Breast epithelium (tissue), 4 donors: ENCODE measurements around the gene TBXT. TPM values are rescaled to one million over a fixed set of nuclear protein-coding genes. Genes with fewer than 3 reads are reported as not detected.
"Not testable (repeated sequence)": the region's sequence is repeated elsewhere in the genome, so short reads cannot be mapped to it uniquely, and the experiment has no call there.

ENCODE experiments used
- DNase-seq, 2 donors: peaks; one replicate each; pipeline ENCODE4 v3.0.0-alpha.2; 2019; ENCODE audit warnings: low spot score in 2 of 2
- H3K27ac ChIP-seq, 2 donors: fragments of 200-600 bp; sonication (generic) in 1 of 2; one replicate each; pipeline ENCODE4 v1.5.1; 2016 to 2019; ENCODE audit warnings: mild to moderate bottlenecking in 1 of 2
- H3K27me3 ChIP-seq, 2 donors: fragments of 200-600 bp; sonication (generic) in 1 of 2; one replicate each; pipeline versions ENCODE4 v1.5.1 to v1.6.0; 2017 to 2019; ENCODE audit warnings: control low read depth in 1 of 2, mild to moderate bottlenecking in 1 of 2
- H3K36me3 ChIP-seq: fragments of 200-600 bp; one replicate; pipeline ENCODE4 v1.5.1; 2019
- H3K4me1 ChIP-seq, 2 donors: fragments of 200-600 bp; sonication (generic); one replicate each; pipeline ENCODE4 v1.5.1; 2016 to 2019; ENCODE audit warnings: control low read depth in 1 of 2
- H3K4me3 ChIP-seq, 3 donors: fragments of 200-600 bp; sonication (generic); 1 replicate in 2 of 3; 2 replicates in 1 of 3; pipeline ENCODE4 v1.5.1; 2016 to 2019; ENCODE audit warnings: mild to moderate bottlenecking in 3 of 3, moderate library complexity in 2 of 3
- H3K9me3 ChIP-seq, 2 donors: fragments of 200-600 bp; sonication (generic) in 1 of 2; one replicate each; pipeline ENCODE4 v1.5.1; 2016 to 2019; ENCODE audit warnings: control low read depth in 1 of 2
- POLR2A ChIP-seq: fragments of 450-650 bp; IDR thresholded peaks from one replicate; pipeline ENCODE4 v1.6.1; 2016; ENCODE audit warnings: antibody characterized with exemption, mild to moderate bottlenecking, moderate library complexity
- POLR2AphosphoS5 ChIP-seq, 3 donors: sonication (generic); formaldehyde crosslinking; IDR thresholded peaks; one replicate each; pipeline ENCODE4 v1.6.1; 2017; ENCODE audit warnings: antibody characterized with exemption in 3 of 3
- intact Hi-C: fragments of 100-400 bp; cut with DNase I; formaldehyde crosslinking; loops from one replicate; pipeline ENCODE4 v1.15.1; 2023; ENCODE audit warnings: low total_unique reads
- total RNA-seq, 3 donors: library from RNA; depleted of rRNA; stranded (reverse); fragments of >200 nt; gene quantifications; one replicate each; pipeline ENCODE4 v1.1.0, GENCODE V29; 2016
- TF ChIP-seq, protein P1 (sequence below), 3 donors: fragments of 450-650 bp; IDR thresholded peaks; one replicate each; pipeline ENCODE4 v1.5.1; 2016 to 2017; ENCODE audit warnings: antibody characterized with exemption in 3 of 3, mild to moderate bottlenecking in 3 of 3, moderate library complexity in 3 of 3

Gene TBXT
- total RNA-seq, 3 donors from 2014 or later: not detected

DNA sequence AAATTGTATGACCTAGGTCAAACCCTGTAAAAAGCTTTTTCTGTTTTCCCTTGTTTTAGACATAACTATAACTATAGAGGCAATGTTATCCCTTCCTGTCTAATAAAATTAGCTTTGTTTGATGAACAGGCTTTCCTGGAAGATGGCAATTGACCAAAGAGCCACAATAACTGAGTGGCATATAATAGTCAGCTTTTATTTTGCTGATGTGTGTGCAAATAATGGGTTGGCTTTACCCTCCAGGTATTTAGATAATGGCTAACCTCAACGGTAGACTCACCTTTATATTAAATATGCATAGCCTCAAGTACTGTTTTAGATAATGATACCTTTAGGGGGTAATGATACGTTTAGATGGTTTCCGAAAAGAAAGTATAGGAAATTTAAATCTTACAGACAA lies 15.0 kb downstream of the TBXT start:
- no peak overlapping the region for H3K27ac ChIP-seq
- no peak overlapping the region for H3K4me3 ChIP-seq
- intact Hi-C loops: no loop called here
- no peak for DNase-seq
- H3K4me1 ChIP-seq: no peaks in the 10 kb centered on the region
- no peaks in the 10 kb centered on the region for H3K36me3 ChIP-seq
- H3K27me3 ChIP-seq: peaks cover 0 to 4% of the 10 kb centered on the region in 2 donors
- peaks cover 13 to 20% of the 10 kb centered on the region in 2 donors for H3K9me3 ChIP-seq
- no peak for TF ChIP-seq POLR2AphosphoS5 (IDR thresholded peaks at IDR 0.05)
- TF ChIP-seq, protein P1, sequence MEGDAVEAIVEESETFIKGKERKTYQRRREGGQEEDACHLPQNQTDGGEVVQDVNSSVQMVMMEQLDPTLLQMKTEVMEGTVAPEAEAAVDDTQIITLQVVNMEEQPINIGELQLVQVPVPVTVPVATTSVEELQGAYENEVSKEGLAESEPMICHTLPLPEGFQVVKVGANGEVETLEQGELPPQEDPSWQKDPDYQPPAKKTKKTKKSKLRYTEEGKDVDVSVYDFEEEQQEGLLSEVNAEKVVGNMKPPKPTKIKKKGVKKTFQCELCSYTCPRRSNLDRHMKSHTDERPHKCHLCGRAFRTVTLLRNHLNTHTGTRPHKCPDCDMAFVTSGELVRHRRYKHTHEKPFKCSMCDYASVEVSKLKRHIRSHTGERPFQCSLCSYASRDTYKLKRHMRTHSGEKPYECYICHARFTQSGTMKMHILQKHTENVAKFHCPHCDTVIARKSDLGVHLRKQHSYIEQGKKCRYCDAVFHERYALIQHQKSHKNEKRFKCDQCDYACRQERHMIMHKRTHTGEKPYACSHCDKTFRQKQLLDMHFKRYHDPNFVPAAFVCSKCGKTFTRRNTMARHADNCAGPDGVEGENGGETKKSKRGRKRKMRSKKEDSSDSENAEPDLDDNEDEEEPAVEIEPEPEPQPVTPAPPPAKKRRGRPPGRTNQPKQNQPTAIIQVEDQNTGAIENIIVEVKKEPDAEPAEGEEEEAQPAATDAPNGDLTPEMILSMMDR (IDR thresholded peaks at IDR 0.05): no peak
- no peak for TF ChIP-seq POLR2A

DNA sequence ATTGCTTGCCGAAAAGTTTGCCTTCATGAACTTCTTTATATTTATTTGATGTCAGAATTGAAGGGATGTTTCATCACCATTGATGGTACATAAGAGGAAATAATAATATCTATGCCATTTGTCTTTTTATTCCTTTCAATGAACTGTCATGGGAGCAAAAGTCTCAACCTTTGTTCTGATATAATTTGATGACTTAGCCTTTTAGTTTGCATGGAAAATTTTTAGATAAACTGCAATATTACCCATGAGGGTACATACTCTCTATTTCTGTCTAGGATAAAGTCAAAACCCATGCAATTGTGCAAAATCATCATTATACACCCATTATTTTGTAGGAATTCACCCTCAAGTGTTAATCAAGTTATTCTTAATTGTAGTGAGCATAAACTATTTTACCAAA lies 15.9 kb downstream of the TBXT start:
- no peak for DNase-seq
- H3K36me3 ChIP-seq: no peaks in the 10 kb centered on the region
- H3K4me1 ChIP-seq: no peaks in the 10 kb centered on the region
- H3K27ac ChIP-seq: no peak overlapping the region
- H3K9me3 ChIP-seq: peaks cover 13 to 20% of the 10 kb centered on the region in 2 donors
- no peak for TF ChIP-seq POLR2A
- no peak for TF ChIP-seq POLR2AphosphoS5 (IDR thresholded peaks at IDR 0.05)
- TF ChIP-seq, protein P1 (IDR thresholded peaks at IDR 0.05): no peak
- no peak overlapping the region for H3K4me3 ChIP-seq
- intact Hi-C loops: no loop called here
- H3K27me3 ChIP-seq: peaks cover 0 to 4% of the 10 kb centered on the region in 2 donors

DNA sequence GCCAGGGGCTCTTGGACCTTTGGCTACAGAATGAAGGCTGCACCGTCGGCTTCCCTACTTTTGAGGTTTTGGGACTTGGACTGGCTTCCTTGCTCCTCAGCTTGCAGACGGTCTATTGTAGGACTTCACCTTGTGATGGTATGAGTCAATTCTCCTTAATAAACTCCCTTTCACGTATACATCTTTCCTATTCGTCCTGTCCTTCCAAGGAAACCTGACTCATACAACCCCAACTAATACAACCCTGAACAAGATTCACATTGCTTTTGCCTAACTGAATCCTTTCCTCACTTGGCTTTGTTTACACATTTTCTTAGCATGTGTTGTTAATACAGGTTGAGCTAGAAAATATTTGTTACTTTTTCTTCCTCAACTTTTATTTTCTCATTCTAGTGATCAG lies 21.9 kb downstream of the TBXT start:
- H3K27ac ChIP-seq: no peak overlapping the region
- intact Hi-C loops: no loop called here
- no peak overlapping the region for H3K4me3 ChIP-seq
- peaks cover 8 to 15% of the 10 kb centered on the region in 2 donors for H3K9me3 ChIP-seq
- H3K4me1 ChIP-seq: no peaks in the 10 kb centered on the region
- no peaks in the 10 kb centered on the region for H3K36me3 ChIP-seq
- no peak for DNase-seq
- peaks cover 0 to 4% of the 10 kb centered on the region in 2 donors for H3K27me3 ChIP-seq
- no peak for TF ChIP-seq POLR2AphosphoS5 (IDR thresholded peaks at IDR 0.05)
- no peak for TF ChIP-seq POLR2A
- TF ChIP-seq, protein P1 (IDR thresholded peaks at IDR 0.05): no peak

DNA sequence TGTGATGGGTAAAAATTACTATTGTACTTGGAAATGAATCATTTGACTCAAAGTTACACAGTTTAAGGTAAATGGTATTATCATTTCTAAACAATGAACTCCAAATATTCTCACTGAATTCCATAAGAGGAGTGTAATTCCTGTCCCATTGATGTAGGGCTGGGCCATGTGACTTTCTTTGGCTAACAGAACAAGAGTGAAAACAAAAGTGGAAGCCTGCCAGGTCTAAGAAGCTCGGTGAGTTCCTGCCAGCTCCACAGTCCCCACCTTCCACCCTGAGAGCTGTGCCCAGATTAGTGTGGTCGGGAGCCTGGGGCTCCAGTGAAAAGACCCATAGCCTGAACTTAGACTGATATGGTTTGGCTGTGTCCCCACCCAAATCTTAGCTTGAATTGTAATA lies 24.6 kb downstream of the TBXT start:
- TF ChIP-seq, protein P1 (IDR thresholded peaks at IDR 0.05): no peak
- TF ChIP-seq POLR2A (no peak), POLR2AphosphoS5 (IDR thresholded peaks at IDR 0.05) (no peak)
- Histone ChIP-seq H3K4me1 (no peaks in the 10 kb centered on the region), H3K27ac (no peak overlapping the region), H3K9me3 (no peaks in the 10 kb centered on the region), H3K4me3 (no peak overlapping the region), H3K36me3 (no peaks in the 10 kb centered on the region), H3K27me3 (no peaks in the 10 kb centered on the region)
- DNase-seq: no peak
- intact Hi-C loops: no loop called here

DNA sequence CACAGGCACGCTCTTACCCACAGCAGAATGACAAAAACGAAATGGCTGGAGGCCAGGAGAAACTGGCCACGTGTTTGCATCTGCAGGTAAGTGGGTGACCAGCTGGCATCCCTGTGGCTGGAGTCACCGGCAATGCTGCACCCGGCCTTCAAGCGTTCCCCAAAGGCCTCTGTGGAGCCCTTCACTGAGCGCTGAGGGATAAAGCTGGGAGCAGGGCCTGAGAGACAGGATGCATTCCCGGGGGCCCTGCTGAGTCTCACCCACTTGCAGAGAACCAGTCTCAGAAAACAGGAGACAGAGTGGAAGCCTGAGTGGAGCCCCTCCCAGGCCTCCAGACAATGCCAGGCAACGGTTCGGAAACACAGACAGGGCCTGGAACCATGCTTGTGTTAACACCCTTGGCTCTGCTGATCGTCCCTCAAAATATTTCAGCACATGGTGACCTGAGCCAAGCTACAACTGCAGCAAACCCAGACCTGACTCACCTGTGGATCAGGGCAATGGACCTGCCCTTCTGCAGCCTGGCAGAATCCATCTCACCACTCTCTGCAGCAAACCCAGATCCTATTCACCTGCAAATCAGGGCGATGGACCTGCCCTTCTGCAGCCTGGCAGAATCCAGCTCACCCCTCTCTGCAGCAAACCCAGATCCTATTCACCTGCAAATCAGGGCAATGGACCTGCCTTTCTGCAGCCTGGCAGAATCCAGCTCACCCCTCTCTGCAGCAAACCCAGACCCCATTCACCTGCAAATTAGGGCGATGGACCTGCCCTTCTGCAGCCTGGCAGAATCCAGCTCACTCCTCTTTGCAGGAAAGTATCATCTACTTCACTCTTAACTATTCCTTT lies 39.8 kb downstream of the TBXT start:
- Histone ChIP-seq H3K9me3 (no peaks in the 10 kb centered on the region), H3K27ac (no peak overlapping the region), H3K27me3 (peaks cover 0 to 4% of the 10 kb centered on the region in 2 donors), H3K36me3 (no peaks in the 10 kb centered on the region), H3K4me1 (no peaks in the 10 kb centered on the region), H3K4me3 (no peak overlapping the region)
- intact Hi-C loops: no loop called here
- no peak for DNase-seq
- TF ChIP-seq, protein P1 (IDR thresholded peaks at IDR 0.05): no peak
- TF ChIP-seq POLR2A (no peak), POLR2AphosphoS5 (IDR thresholded peaks at IDR 0.05) (no peak)

DNA sequence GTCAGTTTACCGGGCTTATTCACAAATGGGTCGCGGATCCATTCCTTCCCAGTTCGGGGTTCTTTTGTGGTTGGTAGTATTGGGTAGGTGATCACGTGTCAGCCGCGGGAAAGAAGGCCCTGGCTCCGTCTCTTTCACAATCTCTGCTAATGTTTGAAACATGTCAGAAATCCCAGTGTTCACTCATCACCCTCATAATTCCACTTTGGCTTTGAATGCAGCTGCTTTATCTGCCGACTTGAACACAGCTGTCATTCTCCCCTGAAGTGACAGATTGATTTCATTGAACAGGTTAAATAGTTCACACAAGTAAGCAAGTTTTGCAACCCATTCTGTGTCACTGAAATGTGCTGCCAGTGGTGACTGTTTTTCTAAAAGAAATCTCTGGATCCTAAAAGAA lies 44.5 kb downstream of the TBXT start:
- intact Hi-C loops, H3K9me3 ChIP-seq, H3K27me3 ChIP-seq, H3K4me1 ChIP-seq, H3K4me3 ChIP-seq, H3K27ac ChIP-seq, H3K36me3 ChIP-seq, DNase-seq: not testable (repeated sequence)
